ENCODE data around the gene AIPL1.

GRCh38 chr17:6437956-6438355 is 3.0 kb upstream of the AIPL1 start:
- TF ChIP-seq CTCF (IDR thresholded peaks at IDR 0.05) (no peak), POLR2A (IDR thresholded peaks at IDR 0.05) (no peak)
